Choroid plexus epithelial cell (primary cell): ENCODE measurements around the gene SUGP2.
"Not testable (repeated sequence)": the region's sequence is repeated elsewhere in the genome, so short reads cannot be mapped to it uniquely, and the experiment has no call there.

Source experiments
- DNase-seq: peaks from one replicate; pipeline ENCODE4 v3.0.0-alpha.2; 2010; ENCODE audit warnings: low read depth
- H3K4me3 ChIP-seq: 2 replicates; pipeline ENCODE4 v1.5.1; 2011; ENCODE audit warnings: low read depth, mild to moderate bottlenecking, control low read depth, low read length, moderate library complexity
- CTCF ChIP-seq: conservative IDR thresholded peaks from 2 replicates; pipeline ENCODE4 v1.5.1; 2011; ENCODE audit warnings: low read depth, mild to moderate bottlenecking, control low read depth, inconsistent platforms, low read length, moderate library complexity

The SUGP2 gene

DNA sequence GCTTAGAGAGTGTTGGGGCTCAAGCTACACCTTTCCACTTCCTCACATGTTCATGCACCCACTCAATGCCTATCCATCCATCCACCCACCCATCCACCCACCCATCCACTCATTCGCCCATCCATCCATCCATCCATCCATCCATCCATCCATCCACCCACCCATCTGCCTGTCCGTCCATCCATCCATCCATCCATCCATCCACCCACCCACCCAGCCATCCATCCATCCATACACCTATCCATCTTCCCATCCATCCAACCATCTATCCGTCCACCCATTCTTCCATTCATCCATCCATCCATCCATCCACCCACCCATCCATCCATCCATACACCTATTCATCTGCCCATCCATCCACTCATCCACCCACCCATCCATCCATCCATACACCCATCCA lies 79.2 kb downstream of the SUGP2 start:
- no peak overlapping the region for H3K4me3 ChIP-seq
- TF ChIP-seq CTCF = no peak
- no peak for DNase-seq

DNA sequence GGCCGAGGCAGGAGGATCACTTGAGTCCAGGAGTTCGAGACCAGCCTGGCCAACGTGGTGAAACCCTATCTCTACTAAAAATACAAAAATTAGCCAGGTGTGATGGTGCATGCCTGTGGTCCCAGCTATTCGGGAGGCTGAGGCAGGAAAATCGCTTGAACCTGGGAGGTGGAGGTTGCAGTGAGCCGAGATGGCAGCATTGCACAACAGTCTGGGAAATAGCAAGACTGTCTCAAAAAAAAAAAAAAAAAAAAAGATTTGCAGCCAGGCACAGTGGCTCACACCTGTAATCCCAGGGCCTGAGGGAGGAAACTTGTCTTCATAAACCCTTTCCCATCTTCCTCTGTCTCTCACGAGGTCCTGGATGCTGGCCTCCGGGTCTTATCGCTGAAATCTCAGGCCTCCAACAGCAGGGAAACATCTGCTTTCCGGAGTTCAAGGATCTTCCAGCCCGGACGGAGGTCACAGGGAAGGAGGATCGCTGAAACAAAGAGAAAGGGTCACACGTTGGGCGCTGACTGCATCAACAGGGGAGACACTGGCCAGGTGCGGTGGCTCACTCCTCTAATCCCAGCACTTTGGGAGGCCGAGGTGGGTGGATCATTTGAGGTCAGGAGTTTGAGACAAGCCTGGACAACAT lies 80.8 kb downstream of the SUGP2 start:
- not testable (repeated sequence) for H3K4me3 ChIP-seq, DNase-seq

- no peak for TF ChIP-seq CTCF
- no peak for DNase-seq
Measured at GRCh38 chr19:18951721-18952281, 81.5 kb downstream of the SUGP2 start.

DNA sequence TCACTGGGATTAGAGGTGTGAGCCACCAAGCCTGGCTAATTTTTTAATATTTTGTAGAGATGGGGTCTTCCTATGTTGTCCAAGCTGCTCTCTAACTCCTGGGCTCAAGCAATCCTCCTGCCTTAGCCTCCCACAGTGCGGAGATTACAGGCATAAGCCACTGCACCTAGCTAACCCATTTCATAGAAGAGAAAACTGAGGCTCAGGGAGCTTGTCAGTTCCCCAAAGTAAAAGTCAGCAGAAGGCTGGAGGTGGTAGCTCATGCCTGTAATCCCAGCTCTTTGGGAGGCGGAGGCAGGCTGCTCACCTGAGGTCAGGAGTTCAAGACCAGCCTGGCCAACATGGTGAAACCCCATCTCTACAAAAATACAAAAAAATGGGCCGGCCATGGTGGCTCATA lies 83.5 kb downstream of the SUGP2 start:
- H3K4me3 ChIP-seq = no peak overlapping the region
- TF ChIP-seq CTCF = no peak
- no peak for DNase-seq

More at GRCh38 chr19:18951721-18952281, 81.5 kb downstream of the SUGP2 start:
- H3K4me3 ChIP-seq = no peak overlapping the region

DNA sequence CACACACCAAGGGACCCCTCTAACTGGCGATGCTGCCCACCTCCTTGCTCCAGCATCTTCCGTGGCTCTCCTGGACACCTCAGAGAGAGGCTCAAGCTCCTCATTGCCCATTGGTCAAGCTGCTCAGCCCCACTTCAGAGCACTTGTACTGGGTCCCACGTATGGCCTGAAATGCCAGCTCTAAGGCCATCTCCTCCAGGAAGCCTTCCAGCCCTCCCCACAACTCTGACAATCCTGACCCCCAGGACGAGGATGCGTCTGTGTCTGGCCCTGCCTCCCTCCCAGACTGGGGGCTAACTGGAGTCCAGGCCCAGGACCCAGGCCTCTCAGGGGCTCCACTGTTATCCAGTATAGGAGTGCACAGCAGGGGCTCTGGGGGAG lies 84.4 kb downstream of the SUGP2 start:
- TF ChIP-seq CTCF = no peak
- no peak for DNase-seq
- H3K4me3 ChIP-seq = no peak overlapping the region

GRCh38 chr19:18948075-18948975 lies 85.0 kb downstream of the SUGP2 start:
- no peak for DNase-seq
- no peak for TF ChIP-seq CTCF
- H3K4me3 ChIP-seq = no peak overlapping the region

DNA sequence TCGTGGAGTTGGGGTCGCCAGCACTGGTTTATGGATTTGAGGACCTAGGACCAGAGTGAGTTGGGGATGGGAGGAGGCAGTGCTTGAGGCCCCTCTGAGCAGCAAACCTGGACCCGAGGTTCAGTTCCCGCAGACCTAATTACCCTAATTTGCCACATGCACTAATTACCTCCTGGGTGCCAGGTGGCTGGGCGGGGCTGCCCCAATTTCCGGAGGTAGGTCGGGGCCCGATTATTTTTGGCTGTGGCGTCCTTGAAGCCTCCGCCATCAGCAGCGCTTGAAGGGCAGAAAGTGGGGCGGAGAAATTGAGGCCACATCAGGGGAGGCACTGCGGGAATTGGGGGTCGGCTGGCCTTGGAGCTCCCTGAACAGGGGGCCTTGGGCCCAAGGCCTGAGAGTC lies 86.4 kb downstream of the SUGP2 start:
- DNase-seq = no peak
- no peak for TF ChIP-seq CTCF
- no peak overlapping the region for H3K4me3 ChIP-seq
